HepG2 (cell line): Measurements from ENCODE around the gene OVOL2. TPM values are rescaled to one million over a fixed set of nuclear protein-coding genes. Genes with fewer than 3 reads are reported as not detected.

Experiments used
- AGO1 ChIP-seq: fragments of 200-400 bp; formaldehyde crosslinking; IDR thresholded peaks from 2 replicates; pipeline ENCODE4 v1.6.1; 2017; ENCODE audit warnings: mild to moderate bottlenecking, low read depth, low read length, moderate library complexity; ENCODE audit not compliant: poor library complexity, severe bottlenecking
- HES4 ChIP-seq: sonication (generic); formaldehyde crosslinking; IDR thresholded peaks from 2 replicates; pipeline ENCODE4 v1.9.0; 2021; ENCODE audit warnings: mild to moderate bottlenecking, missing genetic modification reagents, borderline replicate concordance
- HOXA3 ChIP-seq: sonication (generic); formaldehyde crosslinking; IDR thresholded peaks from 2 replicates; pipeline ENCODE4 v1.5.0; 2020; ENCODE audit warnings: missing genetic modification reagents
- MXD4 ChIP-seq: IDR thresholded peaks from 2 replicates; pipeline ENCODE4 v1.6.1; 2016; ENCODE audit warnings: mild to moderate bottlenecking, missing biosample characterization, missing genetic modification reagents
- RFX5 ChIP-seq: IDR thresholded peaks from 2 replicates; pipeline ENCODE4 v1.6.1; 2011; ENCODE audit warnings: low read depth, low read length, improper control_type of control experiment
- SMARCC2 ChIP-seq: fragments of 450-650 bp; IDR thresholded peaks from 2 replicates; pipeline ENCODE4 v1.6.1; 2017; ENCODE audit warnings: antibody characterized with exemption, mild to moderate bottlenecking
- ZC3H4 ChIP-seq: sonication (generic); formaldehyde crosslinking; IDR thresholded peaks from 2 replicates; pipeline ENCODE4 v1.4.0; 2020; ENCODE audit warnings: missing genetic modification reagents, borderline replicate concordance
- ZNF225 ChIP-seq: sonication (generic); formaldehyde crosslinking; IDR thresholded peaks from 2 replicates; pipeline ENCODE4 v1.4.0; 2020; ENCODE audit warnings: mild to moderate bottlenecking, missing genetic modification reagents
- ZNF747 ChIP-seq: sonication (generic); formaldehyde crosslinking; IDR thresholded peaks from 2 replicates; pipeline ENCODE4 v1.8.1; 2023; ENCODE audit warnings: missing genetic modification reagents, mild to moderate bottlenecking, borderline replicate concordance
- ZSCAN25 ChIP-seq: sonication (generic); formaldehyde crosslinking; IDR thresholded peaks from 2 replicates; pipeline ENCODE4 v1.8.0; 2022; ENCODE audit warnings: mild to moderate bottlenecking, missing genetic modification reagents
- polyA plus RNA-seq, 8 experiments: library from polyadenylated mRNA; depleted of rRNA in 3 of 8; stranded (reverse) in 7 of 8; unstranded in 1 of 8; fragments of >200 nt; fragmentation: Illumina TruSeq in 4 of 8; extraction: Trizol in 4 of 8; gene quantifications; 2 replicates each; pipeline versions ENCODE4 v1.2.1 to v1.2.3, GENCODE V29; 2011 to 2016; ENCODE audit warnings: low read depth in 4 of 8, missing spikeins in 1 of 8, mixed read lengths in 1 of 8; ENCODE audit not compliant: insufficient read depth in 1 of 8
- total RNA-seq, 5 experiments: library from RNA; depleted of rRNA; stranded (reverse); fragments of >200 nt; fragmentation: Illumina TruSeq; extraction: Trizol; gene quantifications; 2 replicates each; pipeline ENCODE4 v1.2.3, GENCODE V29; 2016; ENCODE audit warnings: low read depth in 1 of 5
- TF ChIP-seq, protein P1 (sequence below): sonication (generic); formaldehyde crosslinking; IDR thresholded peaks from 2 replicates; pipeline ENCODE4 v1.4.0; 2020; ENCODE audit warnings: mild to moderate bottlenecking, missing genetic modification reagents
- TF ChIP-seq, protein P2 (sequence below): sonication (generic); formaldehyde crosslinking; IDR thresholded peaks from 2 replicates; pipeline ENCODE4 v1.9.0; 2021; ENCODE audit warnings: mild to moderate bottlenecking, missing genetic modification reagents
- TF ChIP-seq, protein P3 (sequence below): sonication (generic); formaldehyde crosslinking; IDR thresholded peaks from 2 replicates; pipeline ENCODE4 v1.4.0; 2020; ENCODE audit warnings: missing genetic modification reagents
- TF ChIP-seq, protein P4 (sequence below): sonication (generic); formaldehyde crosslinking; IDR thresholded peaks from 2 replicates; pipeline ENCODE4 v1.8.0; 2022; ENCODE audit warnings: mild to moderate bottlenecking, missing genetic modification reagents

The OVOL2 gene
- total and polyA plus RNA-seq, 2 of the 13 experiments (the other 11 are each of a cell fraction or from before 2014, with no cell fraction given), result 0.20 to 0.31 TPM

DNA sequence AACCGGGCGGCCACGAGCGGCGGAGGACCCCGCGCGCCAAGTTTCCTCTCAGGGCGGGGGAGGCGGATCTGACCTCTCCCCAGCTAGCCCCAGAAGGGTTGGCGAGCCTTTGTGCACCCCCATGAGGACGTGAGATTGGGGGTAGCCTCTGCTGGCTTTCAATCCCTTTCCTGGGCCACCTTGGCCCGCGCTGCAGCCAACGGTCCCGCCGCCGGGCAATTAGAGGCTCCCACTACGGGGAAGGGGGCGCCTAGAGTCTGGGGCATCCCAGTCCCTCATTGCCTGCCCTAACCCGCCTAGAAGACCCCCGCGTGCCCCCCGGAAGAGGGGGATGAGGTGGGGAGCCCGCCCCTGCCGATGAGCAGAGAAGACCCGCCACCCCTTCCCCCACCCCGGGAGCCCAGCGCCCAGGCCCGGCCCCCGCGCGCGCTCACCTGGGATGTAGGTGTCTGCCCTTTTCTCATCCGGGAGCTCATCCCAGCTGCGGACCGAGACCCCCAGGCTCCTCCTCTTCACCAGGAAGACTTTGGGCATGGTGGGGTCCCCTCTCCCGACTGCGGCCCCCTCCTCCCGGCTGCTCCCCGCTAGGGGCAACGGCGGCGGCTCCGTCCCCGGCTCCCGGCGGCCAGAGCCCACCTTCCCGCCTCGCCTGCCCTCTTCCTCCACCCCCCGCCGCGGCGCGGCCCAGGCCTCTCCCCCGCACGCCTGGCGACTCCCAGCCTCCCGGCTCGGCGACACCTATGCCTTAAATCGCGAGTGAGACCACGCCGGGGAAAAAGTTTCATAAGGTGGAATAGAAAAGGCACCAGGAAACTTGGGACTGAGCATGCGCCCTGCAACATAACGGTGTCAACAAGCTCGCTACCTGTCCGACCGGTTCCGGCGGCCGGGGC is at the start of gene OVOL2 (continued):
- TF ChIP-seq ZNF747 (CRISPR knock-in tag) (no peak), HOXA3 (peak; percentile 8; the same call in 1 of the 2 replicates), RFX5 (no peak), ZSCAN25 (CRISPR knock-in tag) (no peak), MXD4 (CRISPR knock-in tag) (no peak), HES4 (CRISPR knock-in tag) (no peak), SMARCC2 (no peak), ZNF225 (CRISPR knock-in tag) (no peak), ZC3H4 (CRISPR knock-in tag) (no peak), AGO1 (peak; percentile 5)
- TF ChIP-seq, protein P1, sequence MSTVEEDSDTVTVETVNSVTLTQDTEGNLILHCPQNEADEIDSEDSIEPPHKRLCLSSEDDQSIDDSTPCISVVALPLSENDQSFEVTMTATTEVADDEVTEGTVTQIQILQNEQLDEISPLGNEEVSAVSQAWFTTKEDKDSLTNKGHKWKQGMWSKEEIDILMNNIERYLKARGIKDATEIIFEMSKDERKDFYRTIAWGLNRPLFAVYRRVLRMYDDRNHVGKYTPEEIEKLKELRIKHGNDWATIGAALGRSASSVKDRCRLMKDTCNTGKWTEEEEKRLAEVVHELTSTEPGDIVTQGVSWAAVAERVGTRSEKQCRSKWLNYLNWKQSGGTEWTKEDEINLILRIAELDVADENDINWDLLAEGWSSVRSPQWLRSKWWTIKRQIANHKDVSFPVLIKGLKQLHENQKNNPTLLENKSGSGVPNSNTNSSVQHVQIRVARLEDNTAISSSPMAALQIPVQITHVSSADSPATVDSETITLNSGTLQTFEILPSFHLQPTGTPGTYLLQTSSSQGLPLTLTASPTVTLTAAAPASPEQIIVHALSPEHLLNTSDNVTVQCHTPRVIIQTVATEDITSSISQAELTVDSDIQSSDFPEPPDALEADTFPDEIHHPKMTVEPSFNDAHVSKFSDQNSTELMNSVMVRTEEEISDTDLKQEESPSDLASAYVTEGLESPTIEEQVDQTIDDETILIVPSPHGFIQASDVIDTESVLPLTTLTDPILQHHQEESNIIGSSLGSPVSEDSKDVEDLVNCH (CRISPR knock-in tag), result no peak
- TF ChIP-seq, protein P2, sequence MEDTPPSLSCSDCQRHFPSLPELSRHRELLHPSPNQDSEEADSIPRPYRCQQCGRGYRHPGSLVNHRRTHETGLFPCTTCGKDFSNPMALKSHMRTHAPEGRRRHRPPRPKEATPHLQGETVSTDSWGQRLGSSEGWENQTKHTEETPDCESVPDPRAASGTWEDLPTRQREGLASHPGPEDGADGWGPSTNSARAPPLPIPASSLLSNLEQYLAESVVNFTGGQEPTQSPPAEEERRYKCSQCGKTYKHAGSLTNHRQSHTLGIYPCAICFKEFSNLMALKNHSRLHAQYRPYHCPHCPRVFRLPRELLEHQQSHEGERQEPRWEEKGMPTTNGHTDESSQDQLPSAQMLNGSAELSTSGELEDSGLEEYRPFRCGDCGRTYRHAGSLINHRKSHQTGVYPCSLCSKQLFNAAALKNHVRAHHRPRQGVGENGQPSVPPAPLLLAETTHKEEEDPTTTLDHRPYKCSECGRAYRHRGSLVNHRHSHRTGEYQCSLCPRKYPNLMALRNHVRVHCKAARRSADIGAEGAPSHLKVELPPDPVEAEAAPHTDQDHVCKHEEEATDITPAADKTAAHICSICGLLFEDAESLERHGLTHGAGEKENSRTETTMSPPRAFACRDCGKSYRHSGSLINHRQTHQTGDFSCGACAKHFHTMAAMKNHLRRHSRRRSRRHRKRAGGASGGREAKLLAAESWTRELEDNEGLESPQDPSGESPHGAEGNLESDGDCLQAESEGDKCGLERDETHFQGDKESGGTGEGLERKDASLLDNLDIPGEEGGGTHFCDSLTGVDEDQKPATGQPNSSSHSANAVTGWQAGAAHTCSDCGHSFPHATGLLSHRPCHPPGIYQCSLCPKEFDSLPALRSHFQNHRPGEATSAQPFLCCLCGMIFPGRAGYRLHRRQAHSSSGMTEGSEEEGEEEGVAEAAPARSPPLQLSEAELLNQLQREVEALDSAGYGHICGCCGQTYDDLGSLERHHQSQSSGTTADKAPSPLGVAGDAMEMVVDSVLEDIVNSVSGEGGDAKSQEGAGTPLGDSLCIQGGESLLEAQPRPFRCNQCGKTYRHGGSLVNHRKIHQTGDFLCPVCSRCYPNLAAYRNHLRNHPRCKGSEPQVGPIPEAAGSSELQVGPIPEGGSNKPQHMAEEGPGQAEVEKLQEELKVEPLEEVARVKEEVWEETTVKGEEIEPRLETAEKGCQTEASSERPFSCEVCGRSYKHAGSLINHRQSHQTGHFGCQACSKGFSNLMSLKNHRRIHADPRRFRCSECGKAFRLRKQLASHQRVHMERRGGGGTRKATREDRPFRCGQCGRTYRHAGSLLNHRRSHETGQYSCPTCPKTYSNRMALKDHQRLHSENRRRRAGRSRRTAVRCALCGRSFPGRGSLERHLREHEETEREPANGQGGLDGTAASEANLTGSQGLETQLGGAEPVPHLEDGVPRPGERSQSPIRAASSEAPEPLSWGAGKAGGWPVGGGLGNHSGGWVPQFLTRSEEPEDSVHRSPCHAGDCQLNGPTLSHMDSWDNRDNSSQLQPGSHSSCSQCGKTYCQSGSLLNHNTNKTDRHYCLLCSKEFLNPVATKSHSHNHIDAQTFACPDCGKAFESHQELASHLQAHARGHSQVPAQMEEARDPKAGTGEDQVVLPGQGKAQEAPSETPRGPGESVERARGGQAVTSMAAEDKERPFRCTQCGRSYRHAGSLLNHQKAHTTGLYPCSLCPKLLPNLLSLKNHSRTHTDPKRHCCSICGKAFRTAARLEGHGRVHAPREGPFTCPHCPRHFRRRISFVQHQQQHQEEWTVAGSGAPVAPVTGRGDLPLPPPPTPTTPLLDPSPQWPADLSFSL, result no peak
- TF ChIP-seq, protein P3, sequence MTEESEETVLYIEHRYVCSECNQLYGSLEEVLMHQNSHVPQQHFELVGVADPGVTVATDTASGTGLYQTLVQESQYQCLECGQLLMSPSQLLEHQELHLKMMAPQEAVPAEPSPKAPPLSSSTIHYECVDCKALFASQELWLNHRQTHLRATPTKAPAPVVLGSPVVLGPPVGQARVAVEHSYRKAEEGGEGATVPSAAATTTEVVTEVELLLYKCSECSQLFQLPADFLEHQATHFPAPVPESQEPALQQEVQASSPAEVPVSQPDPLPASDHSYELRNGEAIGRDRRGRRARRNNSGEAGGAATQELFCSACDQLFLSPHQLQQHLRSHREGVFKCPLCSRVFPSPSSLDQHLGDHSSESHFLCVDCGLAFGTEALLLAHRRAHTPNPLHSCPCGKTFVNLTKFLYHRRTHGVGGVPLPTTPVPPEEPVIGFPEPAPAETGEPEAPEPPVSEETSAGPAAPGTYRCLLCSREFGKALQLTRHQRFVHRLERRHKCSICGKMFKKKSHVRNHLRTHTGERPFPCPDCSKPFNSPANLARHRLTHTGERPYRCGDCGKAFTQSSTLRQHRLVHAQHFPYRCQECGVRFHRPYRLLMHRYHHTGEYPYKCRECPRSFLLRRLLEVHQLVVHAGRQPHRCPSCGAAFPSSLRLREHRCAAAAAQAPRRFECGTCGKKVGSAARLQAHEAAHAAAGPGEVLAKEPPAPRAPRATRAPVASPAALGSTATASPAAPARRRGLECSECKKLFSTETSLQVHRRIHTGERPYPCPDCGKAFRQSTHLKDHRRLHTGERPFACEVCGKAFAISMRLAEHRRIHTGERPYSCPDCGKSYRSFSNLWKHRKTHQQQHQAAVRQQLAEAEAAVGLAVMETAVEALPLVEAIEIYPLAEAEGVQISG (CRISPR knock-in tag), result no peak
- TF ChIP-seq, protein P4, sequence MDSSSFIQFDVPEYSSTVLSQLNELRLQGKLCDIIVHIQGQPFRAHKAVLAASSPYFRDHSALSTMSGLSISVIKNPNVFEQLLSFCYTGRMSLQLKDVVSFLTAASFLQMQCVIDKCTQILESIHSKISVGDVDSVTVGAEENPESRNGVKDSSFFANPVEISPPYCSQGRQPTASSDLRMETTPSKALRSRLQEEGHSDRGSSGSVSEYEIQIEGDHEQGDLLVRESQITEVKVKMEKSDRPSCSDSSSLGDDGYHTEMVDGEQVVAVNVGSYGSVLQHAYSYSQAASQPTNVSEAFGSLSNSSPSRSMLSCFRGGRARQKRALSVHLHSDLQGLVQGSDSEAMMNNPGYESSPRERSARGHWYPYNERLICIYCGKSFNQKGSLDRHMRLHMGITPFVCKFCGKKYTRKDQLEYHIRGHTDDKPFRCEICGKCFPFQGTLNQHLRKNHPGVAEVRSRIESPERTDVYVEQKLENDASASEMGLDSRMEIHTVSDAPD, result 0 out of 2 replicates have a peak, but pooled peaks have one; percentile 26
